HG03025 (cell line): ENCODE results near the gene MBD3.

Source experiments
- ATAC-seq: cut with Tn5 transposase; IDR thresholded peaks from one replicate; pipeline ENCODE4 v1.9.1; 2021; ENCODE audit warnings: mild to moderate bottlenecking, moderate library complexity; ENCODE audit not compliant: unreplicated experiment, low FRiP score

The MBD3 gene

GRCh38 chr19:1575323-1576241, 17.1 kb downstream of the MBD3 start:
- no peak for ATAC-seq

DNA sequence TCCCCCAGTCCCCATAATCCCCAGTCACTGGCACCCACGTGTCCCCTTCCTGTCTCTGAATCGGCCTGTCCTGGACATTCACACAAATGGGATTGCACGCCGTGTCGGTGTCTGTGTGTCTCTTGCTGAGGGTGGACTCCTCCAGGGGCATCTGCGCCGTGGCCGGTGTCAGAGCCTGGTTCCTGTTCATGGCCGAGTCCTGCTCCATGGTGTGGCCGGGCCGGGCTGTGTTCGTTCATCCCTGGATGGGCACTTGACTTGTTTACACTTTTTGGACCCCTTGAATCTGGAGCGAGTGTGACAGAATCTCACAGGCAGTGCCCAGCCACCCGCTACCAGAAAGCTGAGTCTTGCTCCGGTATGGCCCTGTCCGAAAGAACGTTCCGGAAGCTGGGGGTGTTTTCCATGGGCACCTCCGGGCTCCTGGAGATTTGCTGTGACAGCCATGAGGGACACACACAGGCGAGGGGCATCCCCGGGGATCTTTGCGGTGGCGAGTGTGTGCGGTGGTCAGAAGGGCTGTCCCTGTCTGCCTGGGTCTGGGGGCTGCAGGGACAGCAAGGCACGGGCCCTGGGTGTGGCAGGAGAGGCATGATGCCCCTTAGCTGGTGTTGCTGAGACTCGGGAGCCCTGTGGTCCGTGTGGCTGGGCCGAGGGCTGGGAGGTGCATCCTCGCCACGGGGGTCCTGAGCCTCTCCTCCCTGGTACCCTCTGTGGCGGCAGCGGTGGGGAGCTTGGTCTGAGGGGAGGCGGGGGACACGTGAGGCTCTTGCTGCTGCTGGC, 18.1 kb downstream of the MBD3 start:
- ATAC-seq: no peak

DNA sequence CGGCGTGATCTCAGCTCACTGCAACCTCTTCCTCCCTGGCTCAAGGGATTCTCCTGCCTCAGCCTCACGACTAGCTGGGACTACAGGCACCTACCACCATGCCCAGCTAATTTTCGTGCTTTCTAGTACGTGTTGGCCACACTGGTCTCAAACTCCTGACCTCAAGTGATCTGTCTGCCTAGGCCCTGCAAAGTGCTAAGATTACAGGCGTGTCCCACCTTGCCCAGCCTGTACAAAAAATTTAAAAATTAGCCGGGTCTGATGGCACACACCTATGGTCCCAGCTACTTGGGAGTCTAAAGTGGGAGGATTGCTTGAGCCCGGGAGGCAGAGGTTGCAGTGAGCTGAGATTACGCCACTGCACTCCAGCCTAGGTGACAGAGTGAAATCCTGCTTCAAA, 19.9 kb downstream of the MBD3 start:
- ATAC-seq: no peak

- ATAC-seq: no peak
Measured at GRCh38 chr19:1571358-1571757, 21.3 kb downstream of the MBD3 start.

DNA sequence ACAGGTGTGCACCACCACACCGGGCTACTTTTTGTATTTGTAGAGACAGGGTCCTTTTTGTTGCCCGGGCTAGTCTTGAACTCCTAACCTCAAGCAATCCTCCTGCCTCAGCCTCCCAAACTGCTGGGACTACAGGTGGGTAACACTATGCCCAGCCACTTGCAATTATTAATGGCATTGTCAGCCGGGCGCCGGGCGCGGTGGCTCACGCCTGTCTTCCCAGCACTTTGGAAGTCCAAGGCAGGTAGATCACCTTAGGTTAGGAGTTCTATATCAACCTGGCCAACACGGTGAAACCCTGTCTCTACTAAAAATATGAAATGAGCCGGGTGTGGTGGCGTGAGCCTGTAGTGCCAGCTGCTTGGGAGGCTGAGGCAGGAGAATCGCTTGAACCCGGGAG, 21.8 kb downstream of the MBD3 start:
- ATAC-seq: no peak

GRCh38 chr19:1569997-1570396, 22.7 kb downstream of the MBD3 start:
- ATAC-seq: no peak

DNA sequence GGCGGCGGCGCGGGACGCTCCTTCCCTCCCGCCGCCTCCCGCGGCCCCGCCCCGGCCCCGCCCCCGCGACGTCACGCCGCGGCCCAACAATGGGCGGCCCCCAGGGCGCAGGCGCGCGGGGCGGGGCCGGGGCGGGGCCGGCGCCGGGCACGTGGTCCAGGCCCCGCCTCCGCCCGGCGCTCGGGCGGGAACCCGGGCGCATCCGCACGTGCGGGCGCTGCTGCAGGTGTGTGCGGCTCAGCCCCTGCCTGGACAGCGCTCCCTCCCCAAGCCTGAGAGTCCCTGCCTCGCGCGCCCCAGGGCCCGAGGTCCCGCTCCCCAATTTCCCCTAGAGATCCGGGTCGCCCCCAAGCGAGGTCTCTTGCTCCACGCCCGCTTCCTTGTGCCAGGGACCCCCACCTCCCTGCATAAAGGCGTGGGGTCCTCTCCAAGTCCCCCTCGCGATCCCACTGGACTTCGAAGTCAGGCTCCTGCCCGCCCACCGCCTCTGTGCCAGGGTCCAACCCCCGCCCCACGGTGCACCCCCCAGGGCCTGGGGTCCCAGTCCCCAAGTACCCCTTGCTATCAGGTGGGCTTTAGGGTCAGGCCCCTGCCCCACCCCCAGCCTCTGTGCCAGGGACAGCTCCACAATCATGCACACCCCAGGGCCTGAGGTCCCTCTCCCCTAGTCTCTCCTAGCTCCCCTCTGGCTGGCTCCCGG, 24.2 kb downstream of the MBD3 start, which contains the start of gene MEX3D:
MEX3D (minus strand) TSS at position 6 of the 700 bp plus-strand sequence. CDS start 267 bp downstream, outside the sequence.
- peak; percentile 50 for ATAC-seq

- ATAC-seq: no peak
Measured at GRCh38 chr19:1567848-1568227, 24.8 kb downstream of the MBD3 start.

GRCh38 chr19:1567116-1567847, 25.4 kb downstream of the MBD3 start:
- ATAC-seq: no peak

- ATAC-seq: no peak
Measured at GRCh38 chr19:1566392-1567115, 26.1 kb downstream of the MBD3 start.

- no peak for ATAC-seq
Measured at GRCh38 chr19:1563251-1563650, 29.4 kb downstream of the MBD3 start.

GRCh38 chr19:1561236-1561842, 31.3 kb downstream of the MBD3 start:
- no peak for ATAC-seq

DNA sequence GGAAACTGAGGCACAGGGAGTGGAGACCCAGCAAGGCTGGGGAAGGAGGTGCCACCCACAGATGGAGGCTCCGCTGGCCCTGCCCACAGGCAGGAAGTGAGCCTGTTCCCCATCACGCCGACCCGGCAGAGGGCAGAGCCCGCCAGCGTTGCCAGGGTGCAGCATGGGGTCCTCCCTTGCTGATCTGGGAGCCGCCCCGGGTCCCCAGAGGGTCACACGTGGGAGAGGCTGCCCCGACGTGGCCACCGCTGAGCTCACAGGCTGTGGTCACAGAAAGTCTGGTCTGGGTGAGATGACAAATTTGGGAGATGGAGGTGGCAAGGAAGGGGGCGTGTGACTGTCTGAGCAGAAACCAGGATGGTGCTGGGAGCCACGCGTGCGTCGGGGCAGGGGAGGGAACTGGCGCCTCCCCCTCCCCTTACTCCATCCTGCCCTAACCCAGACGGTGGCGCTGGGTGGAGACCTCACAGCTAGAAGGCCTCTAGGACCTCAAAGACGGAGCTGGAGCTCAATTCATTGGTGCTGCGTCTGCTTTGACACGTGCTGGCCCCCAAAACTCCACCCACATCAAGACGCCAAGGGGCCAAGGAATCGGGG, 32.3 kb downstream of the MBD3 start:
- ATAC-seq: no peak

GRCh38 chr19:1558552-1558951, 34.1 kb downstream of the MBD3 start:
- no peak for ATAC-seq

- ATAC-seq: no peak
Measured at GRCh38 chr19:1556390-1557070, 36.1 kb downstream of the MBD3 start.

DNA sequence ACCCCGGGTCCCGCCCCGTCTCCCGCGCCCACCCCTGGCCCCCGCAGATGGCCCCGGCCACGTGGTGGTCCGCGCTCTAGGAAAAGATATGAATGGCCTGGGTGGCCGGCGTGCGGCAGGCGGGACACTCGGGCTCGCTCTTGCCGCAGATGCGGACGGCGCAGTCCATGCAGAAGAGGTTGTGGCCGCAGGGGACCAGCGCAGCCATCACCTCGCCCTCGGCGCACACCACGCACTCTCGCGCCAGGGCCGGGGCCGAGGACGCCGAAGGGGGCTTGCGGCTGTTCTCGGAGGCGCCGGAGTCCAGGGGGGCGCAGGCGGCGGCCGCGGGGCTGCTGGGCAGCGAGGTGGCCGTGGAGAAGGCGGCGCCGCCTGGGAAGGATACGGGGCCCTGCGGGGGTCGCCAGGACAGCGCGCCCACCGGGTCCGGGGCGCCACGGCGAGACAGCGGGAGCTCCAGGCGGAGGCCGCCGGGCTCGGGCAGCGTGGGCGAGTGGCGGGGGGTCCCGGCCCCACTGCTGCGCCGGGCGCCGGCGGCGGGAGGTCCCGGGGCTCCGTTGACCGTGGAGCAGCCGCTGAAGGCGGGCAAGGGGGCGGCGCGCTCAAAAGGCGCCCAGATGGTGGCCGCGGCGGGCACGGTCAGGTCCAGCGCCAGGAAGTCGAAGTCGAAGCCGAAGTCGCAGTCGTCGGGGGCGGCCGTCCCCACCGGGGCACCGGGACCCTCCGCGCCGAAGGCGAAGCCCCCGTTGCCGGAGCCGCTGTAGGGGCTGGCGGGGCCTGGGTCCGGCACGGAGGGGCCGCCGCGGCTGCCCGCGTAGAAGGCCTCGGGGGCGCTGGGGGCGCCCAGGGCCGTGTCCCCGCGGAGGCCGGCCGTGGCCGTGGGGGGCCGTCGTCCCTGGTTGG, 36.9 kb downstream of the MBD3 start:
- ATAC-seq: no peak

DNA sequence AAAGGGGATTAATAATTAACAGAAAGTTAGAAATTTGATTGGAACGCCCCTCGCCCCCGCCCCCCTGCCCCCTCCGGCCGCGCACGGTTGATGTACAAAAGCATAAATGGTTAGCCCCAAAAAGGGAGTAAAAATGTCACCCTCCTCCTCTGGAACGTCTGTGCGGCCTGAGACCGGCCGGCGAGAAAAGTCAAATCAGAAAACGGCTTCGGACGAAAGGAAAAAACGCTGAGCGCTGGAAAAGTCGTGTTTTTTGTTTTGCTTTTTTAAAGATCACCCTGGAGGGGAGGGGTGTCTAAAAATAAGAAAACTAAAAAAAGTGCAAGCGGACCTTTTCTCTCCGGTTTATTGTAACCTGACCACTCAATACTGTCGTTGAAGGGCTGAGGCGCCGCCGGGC, 37.7 kb downstream of the MBD3 start:
- ATAC-seq: no peak
